Gastroesophageal sphincter (tissue), 4 donors: ENCODE results near the gene DNAH7. TPM values are rescaled to one million over a fixed set of nuclear protein-coding genes. Genes with fewer than 3 reads are reported as not detected.
"Not testable (repeated sequence)": the region's sequence is repeated elsewhere in the genome, so short reads cannot be mapped to it uniquely, and the experiment has no call there.

Experiments
- ATAC-seq: fragments of 150-250 bp; one replicate; pipeline ENCODE4 v1.9.1; 2016; ENCODE audit warnings: mild to moderate bottlenecking, moderate library complexity
- H3K27ac ChIP-seq, 4 donors: fragments of 200-600 bp; sonication (generic) in 3 of 4; 1 replicate in 3 of 4; 2 replicates in 1 of 4; pipeline ENCODE4 v1.5.1; 2016 to 2019
- H3K27me3 ChIP-seq: fragments of 200-600 bp; sonication (generic); one replicate; pipeline ENCODE4 v1.5.1; 2019
- H3K36me3 ChIP-seq, 2 donors: fragments of 200-600 bp; sonication (generic); one replicate each; pipeline ENCODE4 v1.5.1; 2019; ENCODE audit warnings: control low read depth in 1 of 2
- H3K4me1 ChIP-seq, 3 donors: fragments of 200-600 bp; sonication (generic); 1 replicate in 2 of 3; 2 replicates in 1 of 3; pipeline ENCODE4 v1.5.1; 2016 to 2019; ENCODE audit warnings: control low read depth in 2 of 3
- H3K4me3 ChIP-seq, 2 donors: fragments of 200-600 bp; sonication (generic); one replicate each; pipeline ENCODE4 v1.5.1; 2019; ENCODE audit warnings: mild to moderate bottlenecking in 1 of 2, moderate library complexity in 1 of 2
- H3K9me3 ChIP-seq, 3 donors: fragments of 200-600 bp; sonication (generic); one replicate each; pipeline ENCODE4 v1.5.1; 2017 to 2019; ENCODE audit warnings: control low read depth in 2 of 3
- CTCF ChIP-seq, 4 experiments: fragments of 200-600 bp in 2 of 4; fragments of 450-650 bp in 2 of 4; sonication (generic) in 1 of 4; IDR thresholded peaks; one replicate each; pipeline ENCODE4 v1.5.1; 2017 to 2019; ENCODE audit warnings: antibody characterized with exemption in 4 of 4, mild to moderate bottlenecking in 2 of 4, moderate library complexity in 2 of 4
- EP300 ChIP-seq: sonication (generic); formaldehyde crosslinking; IDR thresholded peaks from one replicate; pipeline ENCODE4 v1.6.1; 2017; ENCODE audit warnings: antibody characterized with exemption, mild to moderate bottlenecking
- POLR2A ChIP-seq, 2 donors: fragments of 450-650 bp; IDR thresholded peaks; one replicate each; pipeline ENCODE4 v1.6.1; 2017; ENCODE audit warnings: antibody characterized with exemption in 2 of 2, mild to moderate bottlenecking in 2 of 2, moderate library complexity in 1 of 2
- POLR2AphosphoS5 ChIP-seq: sonication (generic); formaldehyde crosslinking; IDR thresholded peaks from one replicate; pipeline ENCODE4 v1.6.1; 2017; ENCODE audit warnings: antibody characterized with exemption
- WGBS, 2 donors: methylation state at CpG; one replicate each; pipeline ENCODE4 v1.1.5; 2018; ENCODE audit warnings: low coverage in 1 of 2; 5-methylcytosine and 5-hydroxymethylcytosine counted together
- total RNA-seq, 4 donors: library from RNA; depleted of rRNA; stranded (reverse); fragments of >200 nt; gene quantifications; one replicate each; pipeline ENCODE4 v1.1.0, GENCODE V29; 2016

The DNAH7 gene
- total RNA-seq, 4 donors from 2014 or later = 0.40 to 1.3 (median 0.65) TPM

GRCh38 chr2:196097864-196098660 lies 29.4 kb upstream of the DNAH7 start:
- Histone ChIP-seq H3K36me3 (no peaks in the 10 kb centered on the region), H3K4me3 (no peak overlapping the region), H3K4me1 (no peaks in the 10 kb centered on the region), H3K27me3 (no peaks in the 10 kb centered on the region), H3K9me3 (no peaks in the 10 kb centered on the region), H3K27ac (no peak overlapping the region)
- TF ChIP-seq POLR2AphosphoS5 (no peak), EP300 (no peak), POLR2A (IDR thresholded peaks at IDR 0.05) (no peak), CTCF (IDR thresholded peaks at IDR 0.05) (no peak)
- ATAC-seq = no peak
- 80 to 81% methylated on average over 6 of the region's 6 CpGs for WGBS, 2 donors

- Histone ChIP-seq H3K4me1 (no peaks in the 10 kb centered on the region), H3K36me3 (no peaks in the 10 kb centered on the region), H3K4me3 (no peak overlapping the region), H3K9me3 (no peaks in the 10 kb centered on the region), H3K27ac (no peak overlapping the region), H3K27me3 (no peaks in the 10 kb centered on the region)
- TF ChIP-seq CTCF (IDR thresholded peaks at IDR 0.05) = no peak
- no peak for TF ChIP-seq POLR2A (IDR thresholded peaks at IDR 0.05)
- TF ChIP-seq POLR2AphosphoS5 = no peak
- TF ChIP-seq EP300 = no peak
- WGBS, 2 donors = 38 to 48% methylated on average over 4 of the region's 5 CpGs
- ATAC-seq = no peak
These were observed 28.5 kb upstream of the DNAH7 start for GRCh38 chr2:196096982-196097745.

GRCh38 chr2:196096264-196096663 lies 27.6 kb upstream of the DNAH7 start:
- Histone ChIP-seq H3K27me3 (no peaks in the 10 kb centered on the region), H3K4me1 (no peaks in the 10 kb centered on the region), H3K36me3 (no peaks in the 10 kb centered on the region), H3K4me3 (no peak overlapping the region), H3K27ac (no peak overlapping the region), H3K9me3 (no peaks in the 10 kb centered on the region)
- WGBS, 2 donors = 77 to 84% methylated on average over 4 of the region's 4 CpGs
- TF ChIP-seq EP300 = no peak
- TF ChIP-seq CTCF (IDR thresholded peaks at IDR 0.05) = no peak
- TF ChIP-seq POLR2AphosphoS5 = no peak
- TF ChIP-seq POLR2A (IDR thresholded peaks at IDR 0.05) = no peak
- no peak for ATAC-seq

GRCh38 chr2:196089448-196089847 lies 20.8 kb upstream of the DNAH7 start:
- not testable (repeated sequence) for H3K4me3 ChIP-seq, H3K27me3 ChIP-seq, ATAC-seq, H3K27ac ChIP-seq, H3K4me1 ChIP-seq, H3K36me3 ChIP-seq, H3K9me3 ChIP-seq
- 82 to 100% methylated on average over 1 to 4 of the region's 5 CpGs for WGBS, 2 donors

- Histone ChIP-seq H3K9me3 (no peaks in the 10 kb centered on the region), H3K27ac (no peak overlapping the region), H3K36me3 (no peaks in the 10 kb centered on the region), H3K27me3 (no peaks in the 10 kb centered on the region), H3K4me3 (no peak overlapping the region), H3K4me1 (no peaks in the 10 kb centered on the region)
- 50 to 62% methylated on average over 1 to 2 of the region's 2 CpGs for WGBS, 2 donors
- no peak for TF ChIP-seq CTCF (IDR thresholded peaks at IDR 0.05)
- no peak for TF ChIP-seq POLR2AphosphoS5
- TF ChIP-seq EP300 = no peak
- TF ChIP-seq POLR2A (IDR thresholded peaks at IDR 0.05) = no peak
- no peak for ATAC-seq
These were observed 19.6 kb upstream of the DNAH7 start for GRCh38 chr2:196088203-196088602.
